IPS-NIHi7 (cell line): Measurements from ENCODE around the gene GPR45.
A peak's percentile ranks its signal among the peaks of the same experiment; 100 is the strongest.
"Not testable (repeated sequence)": the region's sequence is repeated elsewhere in the genome, so short reads cannot be mapped to it uniquely, and the experiment has no call there.

ENCODE experiments used
- DNase-seq: peaks from one replicate; pipeline ENCODE4 v3.0.0; 2012; ENCODE audit warnings: mixed read lengths; ENCODE audit errors: extremely low spot score

GPR45 gene

DNA sequence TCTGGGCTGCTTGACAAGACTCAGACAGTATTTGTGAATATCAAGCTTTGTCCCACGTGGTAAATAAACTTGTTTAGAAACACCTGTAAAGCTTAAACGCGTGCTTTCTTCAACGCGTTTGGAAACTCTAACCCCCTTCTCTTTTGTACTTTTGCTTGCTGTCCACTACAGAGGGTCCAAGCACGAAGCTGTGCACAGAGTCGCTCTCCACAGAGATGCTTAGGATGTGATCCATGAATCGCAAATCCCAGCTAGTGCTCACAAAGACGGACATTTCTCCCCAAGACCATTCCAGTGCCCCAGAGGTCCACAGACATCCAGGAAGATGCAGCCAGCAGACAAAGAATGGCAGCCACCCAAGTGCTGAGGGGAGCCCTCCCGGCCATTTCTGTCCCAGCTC lies at the start of gene GPR45:
Gene GPR45, plus strand, starts transcription at position 301 of the 400 bp plus-strand sequence. CDS start 116 bp downstream, outside the sequence.
- no peak for DNase-seq

DNA sequence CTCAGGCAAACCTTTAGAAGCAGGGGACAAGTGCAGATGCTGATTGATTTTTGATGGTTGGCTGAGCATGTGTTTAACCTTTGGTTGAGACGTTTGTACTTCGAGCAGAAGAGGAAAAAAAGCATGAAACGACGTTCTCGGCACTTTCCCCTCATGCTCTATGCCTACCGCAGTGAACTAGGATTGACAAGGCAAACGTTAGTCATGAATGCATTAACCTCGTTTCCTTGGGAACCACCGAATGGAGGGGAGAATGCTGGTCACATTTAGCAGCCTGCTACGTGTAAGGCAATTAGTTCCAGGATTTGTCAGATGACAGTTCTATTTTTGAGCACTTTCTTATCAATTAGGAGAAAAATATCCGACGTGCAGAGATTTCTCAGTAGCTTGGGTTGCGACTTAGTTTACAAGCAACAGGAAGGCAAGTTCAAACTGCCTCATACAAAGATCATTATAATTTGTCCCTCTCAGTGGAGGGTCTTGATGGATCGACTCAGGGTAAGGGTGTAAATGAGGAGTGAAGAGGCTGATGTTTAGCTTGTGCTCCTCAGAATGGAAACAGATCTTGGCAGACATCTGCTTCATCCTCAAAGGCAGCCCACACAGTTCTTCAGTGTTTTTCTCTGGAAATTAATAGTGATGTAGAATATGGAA lies 47.4 kb upstream of the GPR45 start:
- DNase-seq = peak; percentile 8

DNA sequence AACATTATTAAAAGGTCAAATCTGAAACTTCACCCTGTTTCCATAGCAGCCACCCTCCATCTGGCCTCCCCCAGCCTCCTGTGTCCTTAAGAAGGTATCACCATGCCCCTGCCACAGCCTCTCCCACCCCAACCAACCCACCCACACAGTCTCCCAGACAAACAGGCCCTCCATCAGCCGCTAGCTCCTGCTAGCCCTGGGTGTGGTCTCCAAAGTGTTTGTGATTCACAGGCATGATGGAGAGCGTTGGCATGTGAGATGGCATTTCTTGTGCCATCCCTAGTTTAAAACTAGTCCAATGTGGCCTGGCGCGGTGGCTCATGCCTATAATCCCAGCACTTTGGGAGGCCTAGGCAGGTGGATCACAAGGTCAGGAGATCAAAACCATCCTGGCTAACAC lies 44.9 kb upstream of the GPR45 start:
- peak; percentile 3 for DNase-seq

DNA sequence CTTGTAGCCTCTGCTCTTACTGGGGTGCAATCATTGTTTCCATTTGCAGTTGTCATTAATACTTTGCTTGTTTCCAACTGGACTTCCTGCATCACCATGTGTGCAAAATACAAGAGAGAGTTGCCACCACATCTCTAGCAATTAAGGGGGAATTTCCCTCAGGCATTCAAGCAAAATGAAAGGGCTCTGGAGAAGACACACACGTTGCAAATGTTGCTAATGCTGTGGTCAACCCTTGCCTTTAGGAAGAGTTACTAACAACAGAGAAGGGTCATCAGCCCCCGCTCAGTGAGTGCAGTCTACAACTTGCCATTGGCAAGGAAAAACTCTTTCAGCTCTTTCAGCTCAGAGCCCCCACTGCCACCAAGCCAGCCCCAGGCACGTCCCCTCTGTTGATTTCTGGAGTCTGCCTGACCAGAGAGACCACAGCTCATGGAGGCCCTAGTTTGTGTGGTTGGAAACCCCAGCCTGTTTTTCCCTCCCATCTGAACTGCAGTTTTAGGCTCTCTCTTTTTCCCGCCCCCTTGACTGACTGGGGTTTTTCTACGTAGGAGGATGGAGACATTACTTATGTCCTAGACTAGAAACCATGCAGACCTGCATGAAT lies 25.9 kb upstream of the GPR45 start:
- DNase-seq = no peak

GRCh38 chr2:105220604-105221003 lies 20.9 kb upstream of the GPR45 start:
- no peak for DNase-seq

- no peak for DNase-seq
These were observed 17.1 kb upstream of the GPR45 start for GRCh38 chr2:105224444-105224843.

DNA sequence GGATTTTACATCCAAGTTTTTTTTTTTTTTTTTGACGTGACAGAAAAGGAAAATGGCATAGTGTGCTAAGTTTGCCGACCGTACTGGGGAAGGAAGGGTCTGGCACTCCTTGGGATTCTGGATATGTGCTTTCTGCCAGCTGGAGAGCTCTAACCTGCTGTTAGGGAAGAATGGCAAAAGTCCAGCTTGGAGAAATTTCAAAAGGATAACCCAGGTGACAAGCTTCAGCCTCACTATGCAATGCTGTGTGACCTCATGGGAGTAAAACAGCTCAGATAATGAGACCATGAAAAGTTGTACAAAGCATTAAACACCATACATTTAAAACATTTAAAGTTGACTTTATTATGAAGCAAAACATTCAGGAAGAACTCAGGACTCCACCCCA lies 10.3 kb upstream of the GPR45 start:
- no peak for DNase-seq

DNA sequence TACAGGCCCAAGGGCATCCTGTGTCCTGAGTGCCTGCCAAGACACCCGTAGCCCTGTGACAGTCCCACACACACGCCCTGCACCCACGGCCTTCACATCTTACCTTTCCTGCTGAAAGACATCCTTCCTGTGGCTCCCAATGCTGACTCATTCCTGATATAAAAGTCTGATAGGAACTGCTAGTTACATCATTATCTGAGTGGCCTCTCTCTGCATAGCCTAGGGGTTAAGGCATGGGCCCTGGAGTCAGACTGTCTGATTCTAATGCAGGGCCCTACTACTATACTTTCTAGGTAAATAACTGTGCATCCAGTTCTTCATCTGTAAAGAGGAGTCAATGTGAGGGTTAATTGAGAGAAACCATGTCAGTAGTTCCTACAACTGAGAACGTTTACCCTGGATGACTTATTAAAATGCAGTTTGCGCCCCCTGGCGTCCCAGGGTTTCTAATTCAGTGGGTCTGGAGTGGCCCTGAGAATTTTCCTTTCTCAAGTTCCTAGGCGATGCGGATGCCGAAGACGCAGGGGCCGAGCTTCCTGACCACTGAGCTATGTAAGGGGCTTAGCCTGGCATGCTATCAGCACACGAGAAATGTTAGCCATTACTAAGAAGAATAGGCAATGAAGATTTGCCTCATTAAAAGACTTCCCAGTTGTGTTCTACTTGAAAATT lies 6.0 kb upstream of the GPR45 start:
- peak; percentile 58 for DNase-seq

DNA sequence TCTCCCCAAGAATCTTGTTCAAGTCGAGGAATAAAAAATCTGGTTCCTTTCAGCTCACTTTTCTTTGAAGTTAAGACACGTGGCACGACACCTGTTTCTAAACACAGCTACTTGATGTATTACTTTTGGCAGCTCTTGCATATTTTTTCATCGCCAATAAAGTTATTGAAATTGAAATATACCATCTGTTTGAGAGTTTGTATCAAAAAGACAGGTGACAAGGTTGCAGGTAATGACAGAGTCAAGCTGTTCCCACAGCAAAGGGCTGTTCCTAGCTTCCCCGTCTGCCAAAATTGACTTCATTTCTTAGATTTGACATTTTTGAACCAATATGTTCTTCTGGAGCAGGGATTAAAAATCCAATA lies 5.5 kb upstream of the GPR45 start:
- no peak for DNase-seq

DNA sequence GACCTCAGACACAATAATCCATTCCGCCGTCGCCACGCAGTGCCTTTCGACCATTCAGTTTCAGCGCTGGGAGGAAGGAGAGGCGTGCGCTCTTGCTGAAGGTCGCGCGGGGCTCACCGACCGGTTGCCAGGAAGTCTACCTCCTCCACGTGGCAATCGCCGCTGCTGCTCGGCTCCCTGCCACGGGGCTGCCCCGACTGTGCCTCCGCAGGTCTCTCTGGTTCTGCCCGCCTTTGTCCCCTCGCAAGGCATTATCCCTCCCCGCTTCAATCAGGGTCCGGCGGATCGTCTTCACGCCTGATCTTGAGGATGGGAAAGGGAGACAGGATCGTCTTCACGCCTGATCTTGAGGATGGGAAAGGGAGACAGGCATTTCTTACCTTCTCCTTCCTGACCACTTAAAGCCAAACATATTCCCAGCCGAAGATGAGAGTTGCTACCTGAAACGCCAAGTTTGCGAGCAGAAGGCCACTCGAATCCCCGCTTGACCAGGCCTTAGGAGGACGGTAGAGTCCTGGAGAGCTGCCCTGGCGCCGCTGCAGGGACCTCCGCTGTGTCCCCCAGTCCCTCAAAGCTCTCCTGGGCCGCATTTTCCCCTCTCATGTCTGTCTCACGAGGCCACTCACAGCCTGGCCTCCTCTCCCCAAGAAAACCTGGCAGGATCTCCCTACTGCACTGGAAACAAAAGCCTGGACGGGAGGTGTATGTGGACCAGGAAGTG lies 4.3 kb upstream of the GPR45 start:
- DNase-seq = no peak

GRCh38 chr2:105238664-105239240 lies 2.8 kb upstream of the GPR45 start:
- no peak for DNase-seq

GRCh38 chr2:105239924-105240323 lies 1.6 kb upstream of the GPR45 start:
- DNase-seq = no peak

- DNase-seq = no peak
These were observed 897 bp downstream of the GPR45 start for GRCh38 chr2:105242286-105242993.

GRCh38 chr2:105243961-105244360 lies 2.4 kb downstream of the GPR45 start:
- peak; percentile 75 for DNase-seq

DNA sequence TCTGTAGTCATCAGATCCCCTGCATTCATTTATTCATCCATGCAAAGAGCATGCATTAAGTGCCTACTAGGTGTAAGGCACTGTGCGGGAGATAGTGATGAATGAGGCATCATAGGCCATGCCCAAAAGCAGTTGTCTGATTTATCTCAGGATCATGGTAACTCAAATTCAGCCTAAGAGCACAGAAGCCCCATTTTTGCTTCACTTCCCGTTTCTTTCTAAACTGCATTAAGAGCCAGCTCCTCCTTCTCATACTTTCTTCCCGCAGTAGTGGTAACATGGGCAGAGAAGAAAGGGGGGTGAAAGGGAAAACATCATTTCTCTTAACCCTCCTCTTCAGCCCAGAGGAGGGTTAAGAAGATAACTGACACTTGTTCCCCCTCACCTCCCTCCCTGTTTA lies 2.9 kb downstream of the GPR45 start:
- DNase-seq = no peak

- no peak for DNase-seq
These were observed 7.0 kb downstream of the GPR45 start for GRCh38 chr2:105248316-105249070.

- no peak for DNase-seq
These were observed 7.6 kb downstream of the GPR45 start for GRCh38 chr2:105249181-105249580.

DNA sequence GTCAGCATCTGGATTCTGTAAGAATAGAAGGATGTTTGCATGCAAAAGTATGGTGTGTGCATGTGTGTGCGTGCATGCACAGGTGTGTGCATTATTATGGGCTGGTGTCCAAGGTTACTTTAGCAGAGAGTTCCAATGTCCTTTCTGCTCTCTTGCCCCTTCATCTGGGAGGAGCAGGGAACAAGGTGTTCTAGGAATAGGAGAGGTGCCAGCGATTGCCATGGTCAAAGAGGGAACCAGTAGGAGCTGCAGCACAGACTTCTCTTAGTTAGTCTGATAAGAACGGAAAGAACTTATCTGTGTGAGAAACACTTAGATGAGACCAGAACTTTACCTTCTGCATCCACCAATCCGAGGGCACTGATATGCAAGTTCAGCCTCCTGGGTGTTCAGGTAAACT lies 8.3 kb downstream of the GPR45 start:
- no peak for DNase-seq

DNA sequence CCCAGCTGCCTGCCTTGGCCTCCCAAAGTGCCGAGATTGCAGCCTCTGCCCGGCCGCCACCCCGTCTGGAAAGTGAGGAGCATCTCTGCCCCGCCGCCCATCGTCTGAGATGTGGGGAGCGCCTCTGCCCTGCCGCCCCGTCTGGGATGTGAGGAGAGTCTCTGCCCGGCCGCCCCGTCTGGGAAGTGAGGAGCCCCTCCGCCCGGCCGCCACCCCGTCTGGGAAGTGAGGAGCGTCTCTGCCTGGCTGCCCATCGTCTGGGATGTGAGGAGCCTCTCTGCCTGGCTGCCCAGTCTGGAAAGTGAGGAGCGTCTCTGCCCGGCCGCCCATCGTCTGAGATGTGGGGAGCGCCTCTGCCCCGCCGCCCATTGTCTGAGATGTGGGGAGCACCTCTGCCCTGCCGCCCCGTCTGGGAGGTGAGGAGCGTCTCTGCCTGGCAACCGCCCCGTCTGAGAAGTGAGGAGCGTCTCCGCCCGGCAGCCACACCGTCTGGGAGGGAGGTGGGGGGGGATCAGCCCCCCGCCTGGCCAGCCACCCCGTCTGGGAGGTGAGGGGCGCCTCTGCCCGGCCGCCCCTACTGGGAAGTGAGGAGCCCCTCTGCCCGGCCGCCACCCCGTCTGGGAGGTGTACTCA lies 9.6 kb downstream of the GPR45 start:
- DNase-seq = not testable (repeated sequence)

- no peak for DNase-seq
These were observed 10.7 kb downstream of the GPR45 start for GRCh38 chr2:105252271-105252670.
